Glutamatergic neuron (in vitro differentiated cells): ENCODE measurements around the gene PRKCA. TPM values are rescaled to one million over a fixed set of nuclear protein-coding genes. Genes with fewer than 3 reads are reported as not detected.
A peak's percentile ranks its signal among the peaks of the same experiment; 100 is the strongest.

ENCODE experiments used
- DNase-seq: peaks from one replicate; pipeline ENCODE4 v3.0.0; 2022
- H3K27ac Mint-ChIP-seq: one replicate; pipeline ENCODE4 v1.8.0; 2020; ENCODE audit warnings: mild to moderate bottlenecking, mixed read lengths, inconsistent platforms; ENCODE audit not compliant: unreplicated experiment
- H3K27me3 Mint-ChIP-seq: one replicate; pipeline ENCODE4 v1.8.0; 2020; ENCODE audit warnings: mild to moderate bottlenecking, moderate library complexity, mixed read lengths, inconsistent platforms; ENCODE audit not compliant: unreplicated experiment
- H3K36me3 Mint-ChIP-seq: one replicate; pipeline ENCODE4 v1.8.0; 2020; ENCODE audit warnings: mild to moderate bottlenecking, mixed read lengths, inconsistent platforms; ENCODE audit not compliant: unreplicated experiment
- H3K4me1 Mint-ChIP-seq: one replicate; pipeline ENCODE4 v1.8.0; 2020; ENCODE audit warnings: mild to moderate bottlenecking, low read depth, mixed read lengths, inconsistent platforms; ENCODE audit not compliant: unreplicated experiment
- H3K4me3 Mint-ChIP-seq: one replicate; pipeline ENCODE4 v1.8.0; 2020; ENCODE audit warnings: mild to moderate bottlenecking, mixed read lengths, inconsistent platforms; ENCODE audit not compliant: unreplicated experiment
- H3K9me3 Mint-ChIP-seq: one replicate; pipeline ENCODE4 v1.8.0; 2020; ENCODE audit warnings: mild to moderate bottlenecking, moderate library complexity, mixed read lengths, inconsistent platforms; ENCODE audit not compliant: unreplicated experiment
- CTCF ChIP-seq: fragments of 200-600 bp; sonication (generic); IDR thresholded peaks from one replicate; pipeline ENCODE4 v1.5.0; 2021; ENCODE audit not compliant: partially characterized antibody, unreplicated experiment
- total RNA-seq: library from RNA; stranded (reverse); fragmentation: NEBNext Ultra II Directional; extraction: Animal tissue kit (Norgen Biotek cat#: 25700); gene quantifications from one replicate; pipeline ENCODE4 v1.2.1, GENCODE V29; 2021; ENCODE audit not compliant: unreplicated experiment

Gene PRKCA
- total RNA-seq, 1 donor from 2014 or later, result 2.2 TPM

DNA sequence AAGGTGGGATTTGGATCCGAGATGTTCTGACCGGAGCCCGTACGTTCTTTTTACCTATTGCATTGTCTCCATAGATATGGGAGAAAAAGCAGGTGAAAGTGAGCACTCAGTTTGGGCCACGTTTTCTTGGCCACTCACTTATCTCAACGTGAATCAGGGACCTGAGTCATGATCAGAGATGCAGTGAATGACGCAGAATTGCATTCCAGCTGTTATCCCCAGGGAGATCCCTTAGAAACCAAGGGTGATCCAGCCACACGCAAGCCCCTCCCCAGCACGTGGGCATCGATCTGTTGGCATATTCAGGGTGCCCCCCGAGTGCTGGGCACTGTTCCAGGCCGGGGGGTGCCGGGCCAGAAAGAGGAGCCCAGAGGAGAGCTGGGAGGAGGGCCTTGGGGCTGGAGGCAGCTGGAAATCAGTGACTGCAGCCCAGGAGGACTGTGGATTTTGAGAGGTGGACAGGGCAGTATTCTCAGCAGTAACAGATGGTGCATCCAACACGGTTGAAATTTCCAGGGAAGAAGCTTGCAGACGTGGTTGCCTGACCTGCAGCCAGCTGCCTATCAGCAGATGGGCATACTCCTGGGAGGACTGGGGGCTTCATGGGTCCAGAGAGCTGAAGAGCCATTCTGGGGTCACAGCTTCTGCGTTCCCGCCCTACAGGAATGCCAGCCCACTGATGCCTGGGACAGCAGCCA is 445.3 kb downstream of the PRKCA start:
- Mint-ChIP-seq H3K36me3 (no peaks in the 10 kb centered on the region), H3K4me1 (peaks cover 33% of the 10 kb centered on the region), H3K27me3 (peaks cover 9% of the 10 kb centered on the region), H3K9me3 (peaks cover 6% of the 10 kb centered on the region), H3K4me3 (peak overlapping the region; percentile 57), H3K27ac (peak overlapping the region; percentile 34)
- DNase-seq, result peak; percentile 62
- TF ChIP-seq CTCF, result no peak

- Mint-ChIP-seq H3K9me3 (peaks cover 8% of the 10 kb centered on the region), H3K36me3 (no peaks in the 10 kb centered on the region), H3K4me3 (peak overlapping the region; percentile 57), H3K4me1 (peaks cover 33% of the 10 kb centered on the region), H3K27me3 (peaks cover 9% of the 10 kb centered on the region), H3K27ac (peak overlapping the region; percentile 34)
- DNase-seq, result no peak
- no peak for TF ChIP-seq CTCF
Measured at GRCh38 chr17:66748578-66748977, 446.2 kb downstream of the PRKCA start.

DNA sequence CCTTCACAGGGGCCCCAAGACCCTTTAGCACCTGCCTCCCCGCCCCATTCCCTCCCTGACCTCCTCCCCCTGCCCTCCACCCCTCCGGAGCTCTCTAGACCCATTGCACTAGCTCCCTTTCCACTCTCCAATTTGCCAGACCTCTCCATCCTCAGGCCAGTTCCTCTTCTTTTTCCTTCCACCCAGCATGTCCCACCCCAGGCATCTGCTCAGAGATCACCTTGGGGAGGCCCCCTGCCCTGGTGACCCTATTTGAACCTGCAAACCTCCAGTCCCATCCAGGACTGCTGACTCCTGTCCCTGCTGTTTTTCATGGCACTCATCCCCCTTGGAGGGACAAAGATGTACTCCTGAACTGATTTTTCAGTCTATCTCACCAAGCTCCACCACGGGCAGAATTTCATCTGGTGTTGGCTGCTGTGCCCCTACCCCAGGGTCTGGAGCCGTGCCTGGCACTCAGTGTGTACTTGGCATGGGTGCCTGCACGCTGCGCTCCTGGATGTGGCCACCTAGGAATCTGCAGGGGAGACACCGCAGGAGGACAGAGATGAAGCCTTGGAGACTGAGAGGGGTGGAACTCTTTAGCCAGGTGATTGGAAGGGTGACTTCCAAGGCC is 446.9 kb downstream of the PRKCA start:
- Mint-ChIP-seq H3K27ac (no peak overlapping the region), H3K4me1 (peaks cover 33% of the 10 kb centered on the region), H3K9me3 (peaks cover 8% of the 10 kb centered on the region), H3K27me3 (peaks cover 9% of the 10 kb centered on the region), H3K4me3 (no peak overlapping the region), H3K36me3 (no peaks in the 10 kb centered on the region)
- DNase-seq, result no peak
- TF ChIP-seq CTCF, result no peak

GRCh38 chr17:66750116-66750515 is 447.7 kb downstream of the PRKCA start:
- Mint-ChIP-seq H3K27ac (no peak overlapping the region), H3K4me3 (no peak overlapping the region), H3K4me1 (peaks cover 33% of the 10 kb centered on the region), H3K36me3 (no peaks in the 10 kb centered on the region), H3K9me3 (peaks cover 8% of the 10 kb centered on the region), H3K27me3 (peaks cover 10% of the 10 kb centered on the region)
- no peak for DNase-seq
- TF ChIP-seq CTCF, result no peak
